Sigmoid colon (tissue), 7 donors: ENCODE data around the gene BRME1. TPM values are rescaled to one million over a fixed set of nuclear protein-coding genes. Genes with fewer than 3 reads are reported as not detected.

Experiments used
- DNase-seq: peaks from one replicate; pipeline ENCODE4 v3.0.0-alpha.2; 2019
- H3K27ac ChIP-seq, 4 donors: fragments of 200-600 bp; sonication (generic); one replicate each; pipeline ENCODE4 v1.5.1; 2016 to 2019; ENCODE audit warnings: mild to moderate bottlenecking in 1 of 4
- H3K27me3 ChIP-seq, 3 donors: fragments of 200-600 bp; sonication (generic); one replicate each; pipeline ENCODE4 v1.5.1; 2019; ENCODE audit warnings: mild to moderate bottlenecking in 1 of 3
- H3K36me3 ChIP-seq, 4 donors: fragments of 200-600 bp; sonication (generic); one replicate each; pipeline ENCODE4 v1.5.1; 2016 to 2019
- H3K4me1 ChIP-seq, 4 donors: fragments of 200-600 bp; sonication (generic); one replicate each; pipeline ENCODE4 v1.5.1; 2017 to 2019
- H3K4me3 ChIP-seq, 4 donors: fragments of 200-600 bp; sonication (generic); one replicate each; pipeline ENCODE4 v1.5.1; 2017 to 2019; ENCODE audit warnings: mild to moderate bottlenecking in 2 of 4, moderate library complexity in 1 of 4
- H3K9me3 ChIP-seq, 4 donors: fragments of 200-600 bp in 3 of 4; sonication (generic) in 3 of 4; one replicate each; pipeline versions ENCODE4 v1.5.1 to v1.6.1; 2013 to 2019
- EP300 ChIP-seq, 4 donors: sonication (generic); formaldehyde crosslinking; IDR thresholded peaks; one replicate each; pipeline ENCODE4 v1.6.1; 2017; ENCODE audit warnings: antibody characterized with exemption in 4 of 4
- POLR2A ChIP-seq, 2 donors: fragments of 450-650 bp; IDR thresholded peaks; one replicate each; pipeline ENCODE4 v1.6.1; 2016; ENCODE audit warnings: antibody characterized with exemption in 2 of 2, mild to moderate bottlenecking in 2 of 2, moderate library complexity in 2 of 2
- POLR2AphosphoS5 ChIP-seq, 4 donors: sonication (generic); formaldehyde crosslinking; IDR thresholded peaks; one replicate each; pipeline ENCODE4 v1.6.1; 2017; ENCODE audit warnings: antibody characterized with exemption in 4 of 4
- WGBS, 2 donors: extraction: QIAGEN DNeasy Blood & Tissue Kit; methylation state at CpG; one replicate each; pipeline ENCODE4 v1.1.7; 2013; 5-methylcytosine and 5-hydroxymethylcytosine counted together
- intact Hi-C: fragments of 100-400 bp; cut with DNase I; formaldehyde crosslinking; loops from one replicate; pipeline ENCODE4 v1.15.1; 2023
- polyA plus RNA-seq, 3 donors: library from polyadenylated mRNA; stranded (reverse); fragments of 200-250 nt; gene quantifications; one replicate each; pipeline ENCODE4 v1.2.3, GENCODE V29; 2013
- total RNA-seq, 4 donors: library from RNA; depleted of rRNA; stranded (reverse); fragments of >200 nt; gene quantifications; one replicate each; pipeline ENCODE4 v1.1.0, GENCODE V29; 2016
- TF ChIP-seq, protein P1 (sequence below), 4 experiments: fragments of 450-650 bp in 3 of 4; fragments of 200-600 bp in 1 of 4; IDR thresholded peaks; one replicate each; pipeline ENCODE4 v1.5.1; 2016 to 2019; ENCODE audit warnings: antibody characterized with exemption in 4 of 4, mild to moderate bottlenecking in 3 of 4, moderate library complexity in 2 of 4
- donor health status: healthy with polysubstance abuse.
- donor health status: Bipolar disorder and iron deficiency.
- donor health status: healthy.

Gene BRME1
- total and polyA plus RNA-seq, 7 donors = 0.99 to 9.0 (median 1.8) TPM

DNA sequence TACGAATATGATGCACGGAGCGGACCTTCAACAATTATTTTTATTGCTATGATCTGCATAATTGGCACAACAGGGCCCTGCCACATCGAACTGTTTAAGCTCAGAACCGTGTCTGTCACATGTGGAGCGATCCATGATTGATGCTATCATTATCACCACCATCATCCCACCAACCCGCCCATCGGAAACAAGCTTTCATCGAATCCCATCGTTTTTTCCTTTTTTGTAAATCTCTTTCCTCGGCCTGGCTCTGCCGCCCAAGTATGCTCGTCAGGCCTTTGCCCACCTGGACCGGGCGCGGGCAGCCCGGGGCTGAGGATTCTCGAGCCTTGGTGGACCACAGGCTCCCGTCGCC, 45.9 kb upstream of the BRME1 start:
- TF ChIP-seq EP300 (IDR thresholded peaks at IDR 0.05) (no peak), POLR2A (IDR thresholded peaks at IDR 0.05) (no peak), POLR2AphosphoS5 (IDR thresholded peaks at IDR 0.05) (no peak)
- TF ChIP-seq, protein P1, sequence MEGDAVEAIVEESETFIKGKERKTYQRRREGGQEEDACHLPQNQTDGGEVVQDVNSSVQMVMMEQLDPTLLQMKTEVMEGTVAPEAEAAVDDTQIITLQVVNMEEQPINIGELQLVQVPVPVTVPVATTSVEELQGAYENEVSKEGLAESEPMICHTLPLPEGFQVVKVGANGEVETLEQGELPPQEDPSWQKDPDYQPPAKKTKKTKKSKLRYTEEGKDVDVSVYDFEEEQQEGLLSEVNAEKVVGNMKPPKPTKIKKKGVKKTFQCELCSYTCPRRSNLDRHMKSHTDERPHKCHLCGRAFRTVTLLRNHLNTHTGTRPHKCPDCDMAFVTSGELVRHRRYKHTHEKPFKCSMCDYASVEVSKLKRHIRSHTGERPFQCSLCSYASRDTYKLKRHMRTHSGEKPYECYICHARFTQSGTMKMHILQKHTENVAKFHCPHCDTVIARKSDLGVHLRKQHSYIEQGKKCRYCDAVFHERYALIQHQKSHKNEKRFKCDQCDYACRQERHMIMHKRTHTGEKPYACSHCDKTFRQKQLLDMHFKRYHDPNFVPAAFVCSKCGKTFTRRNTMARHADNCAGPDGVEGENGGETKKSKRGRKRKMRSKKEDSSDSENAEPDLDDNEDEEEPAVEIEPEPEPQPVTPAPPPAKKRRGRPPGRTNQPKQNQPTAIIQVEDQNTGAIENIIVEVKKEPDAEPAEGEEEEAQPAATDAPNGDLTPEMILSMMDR (IDR thresholded peaks at IDR 0.05) = no peak
- no peak for DNase-seq
- peak overlapping the region in 3 of 4 donors; percentile 18 to 38 (median 37) for H3K27ac ChIP-seq
- H3K27me3 ChIP-seq = no peaks in the 10 kb centered on the region
- intact Hi-C loops = loop anchor here (1.0 to 5.0 kb wide), 4 partner anchors 55 to 169 kb away; partner anchors contain the start of genes RFX1 and ZSWIM4
- H3K9me3 ChIP-seq = no peaks in the 10 kb centered on the region
- 8 to 12% methylated on average over 20 of the region's 20 CpGs for WGBS, 2 donors
- H3K4me1 ChIP-seq = peaks cover 0 to 21% (median 15%) of the 10 kb centered on the region in 4 donors
- H3K4me3 ChIP-seq = peak overlapping the region; percentile 25 to 96 (median 62)
- peaks cover 15 to 25% (median 21%) of the 10 kb centered on the region in 4 donors for H3K36me3 ChIP-seq

DNA sequence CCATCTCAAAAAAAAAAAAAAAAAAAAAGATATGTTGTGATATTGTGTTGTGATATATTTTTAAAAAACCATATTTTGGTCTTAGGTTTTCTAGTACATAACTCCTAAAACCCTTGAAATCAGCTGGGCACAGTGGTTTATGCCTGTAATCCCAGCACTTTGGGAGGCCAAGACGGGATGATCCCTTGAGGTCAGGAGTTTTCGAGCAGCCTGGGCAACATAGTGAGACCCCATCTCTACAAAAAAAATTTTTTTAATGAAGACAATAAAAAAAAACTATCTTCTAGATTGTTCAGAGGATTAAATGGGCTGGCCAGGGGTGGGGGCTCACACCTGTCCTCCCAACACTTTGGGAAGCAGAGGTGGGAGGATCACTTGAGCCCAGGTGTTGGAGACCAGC, 45.1 kb upstream of the BRME1 start:
- peaks cover 8 to 17% (median 14%) of the 10 kb centered on the region in 4 donors for H3K36me3 ChIP-seq
- WGBS, 2 donors = 83 to 94% methylated on average over 2 of the region's 2 CpGs
- H3K9me3 ChIP-seq = no peaks in the 10 kb centered on the region
- peaks cover 0 to 21% (median 15%) of the 10 kb centered on the region in 4 donors for H3K4me1 ChIP-seq
- intact Hi-C loops = loop anchor here (5.0 kb wide), 2 partner anchors 154 to 169 kb away; partner anchors contain the start of gene ZSWIM4
- TF ChIP-seq EP300 (IDR thresholded peaks at IDR 0.05) (no peak), POLR2A (IDR thresholded peaks at IDR 0.05) (no peak), POLR2AphosphoS5 (IDR thresholded peaks at IDR 0.05) (no peak)
- TF ChIP-seq, protein P1 (IDR thresholded peaks at IDR 0.05) = no peak
- no peaks in the 10 kb centered on the region for H3K27me3 ChIP-seq
- no peak overlapping the region for H3K4me3 ChIP-seq
- no peak for DNase-seq
- no peak overlapping the region for H3K27ac ChIP-seq

DNA sequence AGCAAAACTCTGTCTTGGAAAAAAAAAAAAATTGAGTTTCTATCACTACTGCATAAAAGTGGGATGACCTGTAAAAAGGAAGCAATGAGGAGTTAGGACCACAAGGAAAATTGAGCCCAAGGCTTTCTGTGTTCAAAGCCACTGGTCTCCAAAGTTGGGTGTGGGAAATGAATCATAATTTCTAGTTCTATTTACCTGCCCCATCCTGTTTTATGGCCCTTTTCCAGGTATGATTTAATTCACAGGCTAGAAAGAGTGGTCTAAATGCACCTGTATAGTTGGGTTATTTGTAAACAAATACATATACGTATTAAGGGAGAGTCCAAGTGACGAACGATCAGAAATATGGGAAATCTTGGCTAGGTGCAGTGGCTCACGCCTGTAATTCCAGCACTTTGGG, 40.5 kb upstream of the BRME1 start:
- H3K36me3 ChIP-seq = no peaks in the 10 kb centered on the region
- H3K27ac ChIP-seq = no peak overlapping the region
- no peaks in the 10 kb centered on the region for H3K4me1 ChIP-seq
- no peaks in the 10 kb centered on the region for H3K9me3 ChIP-seq
- intact Hi-C loops = no loop called here
- TF ChIP-seq POLR2A (IDR thresholded peaks at IDR 0.05) = no peak
- TF ChIP-seq EP300 (IDR thresholded peaks at IDR 0.05) = no peak
- no peak for TF ChIP-seq POLR2AphosphoS5 (IDR thresholded peaks at IDR 0.05)
- TF ChIP-seq, protein P1 (IDR thresholded peaks at IDR 0.05) = no peak
- DNase-seq = no peak
- WGBS, 2 donors = 56 to 86% methylated on average over 4 of the region's 4 CpGs
- H3K27me3 ChIP-seq = no peaks in the 10 kb centered on the region
- H3K4me3 ChIP-seq = no peak overlapping the region

DNA sequence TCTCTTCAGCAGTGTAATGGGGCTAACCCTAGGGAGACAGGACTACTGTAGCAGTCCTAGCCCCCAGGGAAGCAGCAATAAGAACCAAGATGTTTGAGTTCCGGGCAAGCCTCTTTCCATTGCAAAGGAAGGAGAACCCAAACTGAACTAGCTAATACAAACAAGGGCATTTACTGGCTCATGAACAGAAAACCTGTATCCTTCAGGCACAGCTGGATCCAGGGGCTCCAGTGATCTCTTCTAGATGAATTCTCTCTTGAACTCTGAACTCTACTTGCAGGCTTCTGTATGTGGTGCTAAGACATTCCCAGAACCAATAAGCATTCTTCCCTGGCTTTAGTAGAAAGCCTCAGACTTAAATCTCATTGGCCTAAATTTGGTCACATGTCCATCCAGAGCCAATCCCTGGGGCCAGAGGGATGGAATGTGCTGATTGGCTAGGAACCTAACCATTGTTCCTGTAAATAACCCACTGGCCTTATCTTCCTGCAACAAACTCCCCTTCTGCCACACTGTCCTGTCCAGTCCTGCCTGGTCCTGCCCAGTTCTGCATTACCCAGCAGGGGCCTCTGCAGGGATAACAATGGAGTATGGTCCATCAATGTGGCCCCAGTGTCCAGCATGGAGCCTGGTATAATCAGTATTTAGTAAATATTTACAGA, 36.2 kb upstream of the BRME1 start:
- H3K4me1 ChIP-seq = no peaks in the 10 kb centered on the region
- H3K9me3 ChIP-seq = no peaks in the 10 kb centered on the region
- H3K27me3 ChIP-seq = peaks cover 6 to 15% (median 14%) of the 10 kb centered on the region in 3 donors
- H3K27ac ChIP-seq = no peak overlapping the region
- DNase-seq = no peak
- TF ChIP-seq, protein P1 (IDR thresholded peaks at IDR 0.05) = no peak
- TF ChIP-seq EP300 (IDR thresholded peaks at IDR 0.05) = no peak
- TF ChIP-seq POLR2A (IDR thresholded peaks at IDR 0.05) = no peak
- TF ChIP-seq POLR2AphosphoS5 (IDR thresholded peaks at IDR 0.05) = no peak
- no peaks in the 10 kb centered on the region for H3K36me3 ChIP-seq
- WGBS, 2 donors = 93 to 98% methylated on average over 1 of the region's 1 CpG
- H3K4me3 ChIP-seq = no peak overlapping the region
- intact Hi-C loops = no loop called here
